GM21529 (cell line): ENCODE data around the gene GAPDHS.

Experiments
- ATAC-seq: cut with Tn5 transposase; IDR thresholded peaks from one replicate; pipeline ENCODE4 v1.9.1; 2021; ENCODE audit not compliant: unreplicated experiment

Gene GAPDHS

GRCh38 chr19:35534803-35535480 is 1.7 kb downstream of the GAPDHS start:
- no peak for ATAC-seq

DNA sequence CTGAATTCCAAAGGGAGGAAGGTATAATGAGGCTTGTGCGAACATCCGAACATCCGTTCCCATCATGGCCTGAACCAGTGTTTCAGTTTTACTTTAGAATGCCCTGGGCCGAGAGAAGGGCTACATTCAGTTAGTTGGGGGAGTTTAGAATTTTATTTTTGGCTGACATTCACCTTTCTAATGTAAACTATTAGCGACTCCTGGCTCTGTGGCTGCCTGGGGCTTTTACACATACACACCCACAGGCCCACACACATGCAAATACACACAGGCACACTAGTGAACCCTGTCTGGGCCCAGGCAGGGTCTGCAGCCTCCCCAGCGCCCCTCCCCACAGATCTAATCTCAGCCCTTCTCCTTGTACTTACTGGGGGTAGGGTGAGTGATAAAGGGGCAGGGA is 6.1 kb downstream of the GAPDHS start:
- no peak for ATAC-seq

GRCh38 chr19:35539850-35540249 is 6.6 kb downstream of the GAPDHS start:
- ATAC-seq, result no peak

- no peak for ATAC-seq
These were observed 7.2 kb downstream of the GAPDHS start for GRCh38 chr19:35540356-35540927.

GRCh38 chr19:35542209-35542608 is 9.0 kb downstream of the GAPDHS start:
- ATAC-seq, result no peak

- ATAC-seq, result no peak
These were observed 10.2 kb downstream of the GAPDHS start for GRCh38 chr19:35543280-35544109.

DNA sequence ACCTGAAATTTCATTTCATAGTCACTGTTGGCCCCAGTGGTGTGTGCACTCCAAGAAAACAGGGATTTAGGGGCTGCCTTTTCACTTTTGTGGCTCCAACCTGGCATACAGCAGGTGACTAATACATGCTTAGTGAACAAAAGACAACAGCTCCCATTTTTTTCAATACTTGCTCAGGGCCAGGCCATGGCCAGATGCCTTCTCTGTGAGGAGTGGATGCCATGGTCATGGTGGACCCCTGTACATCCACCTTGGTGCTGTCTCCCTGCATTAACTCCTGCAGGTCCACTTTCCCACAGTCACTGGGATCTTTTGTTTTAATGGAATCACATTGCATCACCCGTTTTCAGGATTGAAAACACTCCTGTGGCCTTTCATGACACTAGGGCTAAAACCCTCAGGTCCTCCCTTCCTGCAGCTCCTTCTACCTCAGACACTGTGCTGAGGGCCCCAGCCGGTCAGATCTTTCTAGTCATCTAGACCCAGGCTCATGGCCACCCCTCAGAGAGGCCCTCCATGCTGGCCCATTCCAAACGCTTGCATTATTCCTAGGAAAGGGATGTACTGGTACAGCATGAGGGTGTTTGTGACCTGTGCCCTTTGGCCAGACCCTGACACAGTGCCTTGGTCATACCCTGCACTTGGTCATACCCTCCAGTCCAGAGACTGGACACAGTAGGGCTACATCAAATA is 11.0 kb downstream of the GAPDHS start:
- ATAC-seq, result no peak

DNA sequence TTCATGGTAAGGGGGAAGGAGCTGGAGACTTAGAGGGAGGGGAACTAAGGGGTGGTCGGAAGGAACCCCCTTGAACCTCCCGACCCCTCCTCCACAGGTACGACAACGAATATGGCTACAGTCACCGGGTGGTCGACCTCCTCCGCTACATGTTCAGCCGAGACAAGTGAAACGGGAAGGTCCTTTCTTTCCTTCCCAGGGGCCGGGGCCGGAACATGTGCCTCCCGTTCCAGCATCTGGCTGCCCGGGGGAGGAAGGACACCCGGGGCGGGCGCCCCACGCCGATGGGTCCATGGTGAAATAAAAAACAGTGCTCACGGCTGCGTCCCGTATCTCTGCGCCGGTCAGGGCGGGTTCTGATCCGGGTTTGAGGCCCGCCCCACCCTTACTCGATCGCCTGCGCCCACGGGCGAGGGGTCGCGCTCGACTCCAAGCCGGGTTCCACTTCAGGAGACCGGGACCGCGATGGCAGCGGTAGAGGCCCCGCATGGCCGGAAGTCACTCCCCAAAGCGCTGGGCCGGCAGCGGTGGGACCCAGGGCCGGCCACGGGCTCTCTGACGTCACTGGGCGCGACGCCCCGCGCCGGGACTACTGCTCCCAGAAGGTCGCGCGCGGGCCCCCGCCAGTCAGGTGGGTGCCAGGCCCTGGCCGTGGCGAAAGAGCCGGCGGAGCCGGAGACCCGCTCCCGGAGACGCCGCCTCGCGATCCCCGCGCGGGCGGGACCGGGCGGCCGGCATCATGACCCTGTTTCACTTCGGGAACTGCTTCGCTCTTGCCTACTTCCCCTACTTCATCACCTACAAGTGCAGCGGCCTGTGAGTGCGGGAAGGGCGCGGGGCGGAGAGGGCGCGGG is 12.0 kb downstream of the GAPDHS start, which contains the start of gene TMEM147:
TMEM147 (plus strand) TSS at position 626 of the 854 bp plus-strand sequence; CDS start at position 740, 114 bp downstream.
- ATAC-seq, result peak; percentile 78

- peak; percentile 46 for ATAC-seq
These were observed 12.7 kb downstream of the GAPDHS start for GRCh38 chr19:35545855-35546381.

DNA sequence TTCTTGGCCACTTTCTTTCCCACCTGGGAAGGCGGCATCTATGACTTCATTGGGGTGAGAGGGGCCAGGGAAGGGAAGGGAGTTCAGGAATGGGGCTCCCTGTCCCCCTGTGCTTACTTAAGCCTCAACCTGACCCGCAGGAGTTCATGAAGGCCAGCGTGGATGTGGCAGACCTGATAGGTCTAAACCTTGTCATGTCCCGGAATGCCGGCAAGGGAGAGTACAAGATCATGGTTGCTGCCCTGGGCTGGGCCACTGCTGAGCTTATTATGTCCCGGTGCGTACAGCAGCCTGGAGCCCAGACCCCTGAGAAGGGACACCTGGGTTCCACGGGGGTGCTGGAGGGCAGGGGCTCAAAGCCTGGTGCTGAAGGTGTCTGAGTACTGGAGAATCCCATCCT is 13.3 kb downstream of the GAPDHS start:
- ATAC-seq, result no peak

DNA sequence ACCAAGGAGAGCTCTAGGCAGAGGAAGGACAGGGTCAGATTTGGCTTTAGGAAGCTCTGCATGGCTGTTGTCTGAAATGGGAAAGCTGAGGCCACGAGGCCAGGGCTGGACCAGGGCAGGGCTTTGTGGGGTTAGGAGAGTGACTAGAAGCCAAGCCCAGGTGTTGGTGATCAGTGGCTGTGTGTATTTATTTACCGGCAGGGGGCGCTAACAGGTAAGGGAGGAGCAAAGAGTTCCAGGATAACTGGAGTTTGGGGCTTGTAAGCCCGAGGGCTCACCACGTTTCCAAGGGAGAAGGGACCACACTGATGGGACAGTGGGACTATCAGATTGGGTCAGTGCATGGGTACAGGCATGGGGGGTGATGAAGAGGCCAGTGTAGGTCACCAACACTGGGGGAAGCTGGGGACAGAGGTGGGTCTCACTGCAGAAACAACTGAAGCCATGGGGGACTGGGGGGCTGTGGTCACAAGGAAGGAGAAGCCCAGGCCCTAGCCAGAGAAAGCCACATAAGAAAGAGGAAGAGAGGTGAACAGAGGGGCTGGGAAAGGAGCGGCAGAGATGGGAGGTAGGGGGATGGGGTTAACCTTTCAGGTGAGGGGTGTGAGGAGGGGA is 16.0 kb downstream of the GAPDHS start:
- ATAC-seq, result no peak

GRCh38 chr19:35549879-35550523 is 16.7 kb downstream of the GAPDHS start:
- no peak for ATAC-seq

GRCh38 chr19:35551091-35551810 is 18.0 kb downstream of the GAPDHS start:
- no peak for ATAC-seq

- ATAC-seq, result no peak
These were observed 19.5 kb downstream of the GAPDHS start for GRCh38 chr19:35552534-35553384.

DNA sequence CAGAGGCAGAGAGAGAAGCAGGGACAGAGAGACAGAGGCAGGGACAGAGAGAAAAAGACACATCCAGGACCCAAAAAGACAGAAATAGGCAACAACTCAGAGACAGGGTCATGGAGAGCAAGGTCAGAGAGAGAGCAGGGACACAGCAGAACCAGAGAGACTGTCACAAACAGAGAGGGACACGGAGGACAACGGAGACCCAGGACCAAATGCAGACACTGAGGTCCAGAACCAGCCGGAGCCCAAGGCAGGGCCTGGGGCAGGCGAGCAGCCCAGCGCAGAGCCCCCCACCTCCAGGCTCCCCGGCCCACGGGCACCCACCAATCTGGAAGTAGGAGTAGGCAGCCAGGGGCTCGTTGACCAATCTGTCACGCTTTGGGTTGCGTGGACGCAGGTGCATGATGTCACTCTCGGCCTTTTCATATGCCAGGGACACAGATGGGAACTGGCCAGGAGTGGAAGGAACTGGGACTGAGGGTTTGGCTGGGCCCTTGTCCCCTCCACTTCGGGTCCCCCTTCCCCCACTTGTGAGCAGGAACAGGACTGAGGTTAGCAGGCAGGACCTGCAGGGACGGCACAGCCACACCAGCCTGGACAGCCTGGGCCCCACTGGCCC is 20.2 kb downstream of the GAPDHS start:
- no peak for ATAC-seq

DNA sequence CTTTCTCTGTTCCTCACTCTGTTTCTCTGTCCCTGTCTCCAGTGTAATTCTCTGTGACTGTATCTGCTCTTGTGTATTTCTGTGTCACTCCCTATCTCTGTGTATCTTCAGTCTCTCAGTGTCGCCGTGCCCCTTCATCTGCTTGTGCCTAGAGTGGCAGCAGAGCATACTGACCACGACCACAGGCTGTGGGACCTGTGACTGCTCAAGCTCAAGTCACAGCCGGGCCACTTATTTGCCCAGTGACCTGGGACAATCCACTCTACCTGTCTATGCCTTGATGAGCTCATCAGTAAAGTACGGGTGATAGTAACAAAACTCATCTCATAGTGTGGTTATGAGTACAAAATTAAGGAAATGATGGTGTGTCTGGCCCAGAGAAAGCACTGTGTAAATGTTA is 20.8 kb downstream of the GAPDHS start:
- ATAC-seq, result no peak

- no peak for ATAC-seq
These were observed 22.2 kb downstream of the GAPDHS start for GRCh38 chr19:35555301-35556005.
